Astrocyte of the cerebellum (primary cell): ENCODE results near the gene HOXA10.
A peak's percentile ranks its signal among the peaks of the same experiment; 100 is the strongest.

Experiments
- DNase-seq: peaks from one replicate; pipeline ENCODE4 v3.0.0-alpha.2; 2011; ENCODE audit warnings: low read depth
- H3K4me3 ChIP-seq: 2 replicates; pipeline ENCODE4 v1.5.1; 2011; ENCODE audit warnings: mild to moderate bottlenecking, low read depth, low read length, moderate library complexity
- CTCF ChIP-seq: IDR thresholded peaks from 2 replicates; pipeline ENCODE4 v1.5.1; 2012; ENCODE audit warnings: low read length, low read depth, moderate library complexity, mild to moderate bottlenecking; ENCODE audit errors: missing control alignments
- in situ Hi-C: cut with HindIII; loops from 2 replicates; pipeline ENCODE4 v1.10.0; 2017; ENCODE audit warnings: low sequenced_read_pairs

HOXA10 gene

DNA sequence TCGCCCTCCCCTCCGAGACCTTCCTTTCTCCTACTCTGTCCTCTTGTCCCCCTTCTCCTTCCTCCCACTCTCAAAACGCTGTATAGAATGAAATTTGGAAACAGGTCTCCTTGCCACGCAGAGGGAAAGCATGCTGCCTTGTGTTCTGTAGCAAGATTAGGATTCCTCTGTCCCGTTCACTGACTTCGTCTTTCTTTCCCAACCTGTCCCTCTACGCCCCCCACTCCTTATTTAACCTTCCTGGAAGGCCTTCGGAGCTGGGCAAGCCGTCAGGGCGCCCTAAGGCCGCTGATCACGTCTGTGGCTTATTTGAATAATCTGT lies 10.1 kb downstream of the HOXA10 start:
- no peak for TF ChIP-seq CTCF
- in situ Hi-C loops, result loop anchor here (5.0 to 25.0 kb wide), 2 partner anchors 777 to 1002 kb away; partner anchors contain the start of gene NFE2L3
- no peak for DNase-seq
- H3K4me3 ChIP-seq, result no peak overlapping the region

GRCh38 chr7:27163288-27164044 lies 10.7 kb downstream of the HOXA10 start:
- no peak for TF ChIP-seq CTCF
- DNase-seq, result no peak
- in situ Hi-C loops, result loop anchor here (5.0 to 25.0 kb wide), 2 partner anchors 776 to 1001 kb away; partner anchors contain the start of gene NFE2L3
- no peak overlapping the region for H3K4me3 ChIP-seq

DNA sequence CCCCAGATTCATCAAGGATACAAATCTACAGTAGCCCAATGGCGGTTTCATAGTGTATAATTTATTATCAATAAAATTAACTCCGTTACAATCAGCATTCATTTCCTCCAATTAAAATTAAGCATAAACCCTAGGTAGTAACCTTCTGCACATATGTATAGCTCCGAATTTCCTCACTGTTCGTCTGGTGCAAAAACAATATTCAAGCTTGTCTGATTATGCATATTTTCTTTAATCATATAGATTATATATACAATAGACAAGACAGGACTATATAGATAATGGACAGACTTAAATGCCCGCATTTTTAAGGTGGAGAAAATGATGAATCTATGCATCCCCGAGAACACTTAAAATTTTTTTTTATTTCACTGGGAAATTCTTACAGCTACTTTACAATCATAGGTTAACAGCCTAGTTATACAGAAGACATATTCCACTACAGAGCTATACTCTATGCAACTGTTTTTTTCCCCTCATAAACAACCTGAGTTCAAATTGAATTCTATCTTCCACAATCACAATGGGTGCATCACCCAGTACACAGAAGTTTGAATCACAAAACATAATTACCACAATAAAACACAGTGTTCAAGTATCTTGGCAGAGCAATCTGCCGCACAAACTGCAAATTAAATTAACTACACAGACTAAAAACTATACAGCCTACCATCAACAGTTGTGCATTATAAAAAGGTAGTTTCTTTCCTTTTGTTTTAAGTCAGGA lies 11.4 kb downstream of the HOXA10 start:
- in situ Hi-C loops, result loop anchor here (5.0 to 25.0 kb wide), 2 partner anchors 775 to 1000 kb away; partner anchors contain the start of gene NFE2L3
- DNase-seq, result no peak
- no peak for TF ChIP-seq CTCF
- H3K4me3 ChIP-seq, result no peak overlapping the region

DNA sequence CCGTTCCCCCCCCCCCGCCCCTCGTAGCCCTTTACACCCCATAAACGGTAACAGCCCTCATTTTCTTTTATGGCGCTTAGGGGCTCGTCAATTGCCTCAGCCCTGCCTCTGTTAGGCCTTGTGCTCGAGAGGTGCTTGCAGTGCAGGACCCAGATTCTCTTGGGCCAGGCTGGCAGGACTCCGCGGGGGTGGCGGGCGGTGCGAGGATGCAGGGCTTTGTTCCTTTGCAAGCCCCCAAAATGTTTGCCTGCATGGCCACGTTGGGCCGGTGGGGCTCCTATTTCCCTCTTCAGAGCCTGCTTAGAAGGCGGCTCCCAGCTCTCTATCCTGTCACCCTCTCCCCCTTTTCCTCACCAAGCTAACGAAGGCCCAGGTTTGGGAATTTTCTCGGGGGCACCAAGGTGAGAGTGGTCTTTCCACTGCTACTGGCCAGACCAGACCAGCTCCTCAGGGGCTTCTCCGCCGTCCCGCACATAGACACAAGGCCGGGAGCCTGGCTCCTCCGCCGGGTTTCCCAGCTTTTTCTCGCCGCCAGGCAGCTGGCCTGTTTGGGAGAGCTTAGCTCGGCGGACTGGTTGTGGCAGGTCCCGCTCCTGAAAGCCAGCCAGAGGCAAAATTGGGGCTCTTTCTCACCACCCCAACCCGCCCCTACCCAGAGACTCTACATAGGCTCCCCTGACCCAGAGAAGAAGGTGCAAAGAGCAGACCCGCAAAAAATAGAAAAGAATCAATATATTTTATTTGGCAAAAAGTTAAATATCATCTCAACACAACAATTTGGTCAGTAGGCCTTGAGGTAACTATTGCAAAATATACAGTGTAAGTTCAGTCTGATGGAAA lies 12.2 kb downstream of the HOXA10 start:
- H3K4me3 ChIP-seq, result no peak overlapping the region
- TF ChIP-seq CTCF, result no peak
- in situ Hi-C loops, result loop anchor here (5.0 to 25.0 kb wide), 2 partner anchors 775 to 1000 kb away; partner anchors contain the start of gene NFE2L3
- no peak for DNase-seq

DNA sequence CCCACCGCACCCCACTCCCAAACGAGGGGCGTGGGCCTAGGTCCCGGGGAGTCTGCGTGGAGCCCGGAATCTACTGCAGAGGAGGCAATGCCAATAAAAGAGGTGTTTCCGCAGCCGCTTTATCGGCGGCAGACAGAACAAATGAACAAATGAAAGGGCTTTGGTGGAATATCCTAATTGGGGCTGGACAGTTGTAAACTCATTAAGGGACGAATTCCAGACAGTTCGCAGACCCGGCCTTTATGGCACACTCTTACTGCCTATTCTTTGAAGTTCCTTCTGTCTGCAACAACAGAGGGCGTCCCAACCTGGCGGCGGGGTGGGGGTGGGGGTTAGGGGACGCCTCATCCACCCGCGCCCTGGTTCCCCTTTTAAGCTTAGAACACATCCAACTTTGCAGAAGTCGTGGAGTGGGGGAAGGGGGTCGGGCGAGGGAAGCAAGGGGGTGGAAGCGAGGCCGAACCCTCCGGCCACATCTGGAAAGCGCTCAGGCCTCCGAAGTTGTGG lies 12.9 kb downstream of the HOXA10 start:
- peak overlapping the region; percentile 43 for H3K4me3 ChIP-seq
- in situ Hi-C loops, result loop anchor here (5.0 to 25.0 kb wide), 2 partner anchors 774 to 999 kb away; partner anchors contain the start of gene NFE2L3
- TF ChIP-seq CTCF, result no peak
- DNase-seq, result no peak
